HepG2 (cell line): Measurements from ENCODE around the gene MGMT. TPM values are rescaled to one million over a fixed set of nuclear protein-coding genes. Genes with fewer than 3 reads are reported as not detected.

Source experiments
- AGO1 ChIP-seq: fragments of 200-400 bp; formaldehyde crosslinking; IDR thresholded peaks from 2 replicates; pipeline ENCODE4 v1.6.1; 2017; ENCODE audit warnings: mild to moderate bottlenecking, low read depth, low read length, moderate library complexity; ENCODE audit not compliant: poor library complexity, severe bottlenecking
- CAMTA2 ChIP-seq: sonication (generic); formaldehyde crosslinking; IDR thresholded peaks from 2 replicates; pipeline ENCODE4 v1.4.0; 2020; ENCODE audit warnings: mild to moderate bottlenecking, missing genetic modification reagents, borderline replicate concordance
- CHD4 ChIP-seq: fragments of 200-600 bp; sonication (generic); IDR thresholded peaks from 2 replicates; pipeline ENCODE4 v1.7.0; 2017; ENCODE audit warnings: mild to moderate bottlenecking, low read length, borderline replicate concordance
- FOSL1 ChIP-seq: sonication (generic); formaldehyde crosslinking; IDR thresholded peaks from 2 replicates; pipeline ENCODE4 v1.9.0; 2021; ENCODE audit warnings: missing genetic modification reagents, borderline replicate concordance
- FOXO1 ChIP-seq: sonication (generic); formaldehyde crosslinking; IDR thresholded peaks from 2 replicates; pipeline ENCODE4 v1.4.0; 2020; ENCODE audit warnings: missing genetic modification reagents
- HNF4A ChIP-seq: sonication (generic); formaldehyde crosslinking; IDR thresholded peaks from 2 replicates; pipeline ENCODE4 v1.4.0; 2020; ENCODE audit warnings: missing genetic modification reagents
- IRF2 ChIP-seq: IDR thresholded peaks from 2 replicates; pipeline ENCODE4 v1.6.1; 2018; ENCODE audit warnings: missing genetic modification reagents, missing compliant biosample characterization
- JUND ChIP-seq: sonication (generic); formaldehyde crosslinking; IDR thresholded peaks from 2 replicates; pipeline ENCODE4 v1.8.0; 2022; ENCODE audit warnings: mild to moderate bottlenecking, missing genetic modification reagents
- KDM4B ChIP-seq: sonication (generic); formaldehyde crosslinking; IDR thresholded peaks from 2 replicates; pipeline ENCODE4 v1.4.0; 2020; ENCODE audit warnings: missing genetic modification reagents
- KLF12 ChIP-seq: sonication (generic); formaldehyde crosslinking; IDR thresholded peaks from 2 replicates; pipeline ENCODE4 v1.4.0; 2020; ENCODE audit warnings: missing genetic modification reagents, borderline replicate concordance
- MAZ ChIP-seq, 2 experiments: sonication (generic) in 1 of 2; formaldehyde crosslinking in 1 of 2; IDR thresholded peaks; 2 replicates each; pipeline versions ENCODE4 v1.5.0 to v1.6.1; 2012 to 2020; ENCODE audit warnings: low read depth in 2 of 2, mild to moderate bottlenecking in 2 of 2, borderline replicate concordance in 1 of 2, improper control_type of control experiment in 1 of 2, low read length in 1 of 2, missing genetic modification reagents in 1 of 2, moderate library complexity in 1 of 2
- MTF2 ChIP-seq: sonication (generic); formaldehyde crosslinking; IDR thresholded peaks from 2 replicates; pipeline ENCODE4 v1.5.0; 2020; ENCODE audit warnings: missing genetic modification reagents, borderline replicate concordance
- NBN ChIP-seq: fragments of 450-650 bp; conservative IDR thresholded peaks from 2 replicates; pipeline ENCODE4 v1.6.1; 2017
- NCOA5 ChIP-seq: sonication (generic); formaldehyde crosslinking; IDR thresholded peaks from 2 replicates; pipeline ENCODE4 v1.4.0; 2020; ENCODE audit warnings: missing genetic modification reagents
- NFRKB ChIP-seq: fragments of 450-650 bp; IDR thresholded peaks from 2 replicates; pipeline ENCODE4 v1.6.1; 2017
- NR2F6 ChIP-seq, 2 experiments: IDR thresholded peaks; 2 replicates each; pipeline ENCODE4 v1.6.1; 2016; ENCODE audit warnings: antibody characterized with exemption in 1 of 2, mild to moderate bottlenecking in 1 of 2
- SKI ChIP-seq: fragments of 450-650 bp; IDR thresholded peaks from one replicate; pipeline ENCODE4 v1.6.1; 2018; ENCODE audit warnings: mild to moderate bottlenecking; ENCODE audit not compliant: partially characterized antibody
- TARDBP ChIP-seq: sonication (generic); formaldehyde crosslinking; IDR thresholded peaks from 2 replicates; pipeline ENCODE4 v1.8.0; 2022; ENCODE audit warnings: mild to moderate bottlenecking, missing genetic modification reagents
- TP53 ChIP-seq: sonication (generic); formaldehyde crosslinking; conservative IDR thresholded peaks from 2 replicates; pipeline ENCODE4 v1.4.0; 2020; ENCODE audit warnings: missing genetic modification reagents
- WIZ ChIP-seq: sonication (generic); formaldehyde crosslinking; IDR thresholded peaks from 2 replicates; pipeline ENCODE4 v1.5.1; 2020; ENCODE audit warnings: mild to moderate bottlenecking, missing genetic modification reagents
- ZFP1 ChIP-seq: IDR thresholded peaks from 2 replicates; pipeline ENCODE4 v1.6.1; 2016
- ZFYVE20 ChIP-seq: sonication (generic); formaldehyde crosslinking; IDR thresholded peaks from 2 replicates; pipeline ENCODE4 v1.8.0; 2023; ENCODE audit warnings: low read depth, mild to moderate bottlenecking, moderate library complexity, missing genetic modification reagents, borderline replicate concordance
- ZNF136 ChIP-seq: sonication (generic); formaldehyde crosslinking; IDR thresholded peaks from 2 replicates; pipeline ENCODE4 v1.8.1; 2022; ENCODE audit warnings: low read depth, mild to moderate bottlenecking, moderate library complexity, missing genetic modification reagents
- ZNF274 ChIP-seq: sonication (generic); formaldehyde crosslinking; IDR thresholded peaks from 2 replicates; pipeline ENCODE4 v1.5.1; 2020; ENCODE audit warnings: mild to moderate bottlenecking, missing genetic modification reagents
- ZNF331 ChIP-seq: sonication (generic); formaldehyde crosslinking; IDR thresholded peaks from 2 replicates; pipeline ENCODE4 v1.4.0; 2020; ENCODE audit warnings: missing genetic modification reagents
- ZNF441 ChIP-seq: sonication (generic); formaldehyde crosslinking; IDR thresholded peaks from 2 replicates; pipeline ENCODE4 v1.7.0; 2021; ENCODE audit warnings: missing genetic modification reagents, borderline replicate concordance
- ZNF569 ChIP-seq: sonication (generic); formaldehyde crosslinking; IDR thresholded peaks from 2 replicates; pipeline ENCODE4 v1.5.0; 2020; ENCODE audit warnings: mild to moderate bottlenecking, missing genetic modification reagents, moderate library complexity, borderline replicate concordance
- polyA plus RNA-seq, 8 experiments: library from polyadenylated mRNA; depleted of rRNA in 3 of 8; stranded (reverse) in 7 of 8; unstranded in 1 of 8; fragments of >200 nt; fragmentation: Illumina TruSeq in 4 of 8; extraction: Trizol in 4 of 8; gene quantifications; 2 replicates each; pipeline versions ENCODE4 v1.2.1 to v1.2.3, GENCODE V29; 2011 to 2016; ENCODE audit warnings: low read depth in 4 of 8, missing spikeins in 1 of 8, mixed read lengths in 1 of 8; ENCODE audit not compliant: insufficient read depth in 1 of 8
- total RNA-seq, 5 experiments: library from RNA; depleted of rRNA; stranded (reverse); fragments of >200 nt; fragmentation: Illumina TruSeq; extraction: Trizol; gene quantifications; 2 replicates each; pipeline ENCODE4 v1.2.3, GENCODE V29; 2016; ENCODE audit warnings: low read depth in 1 of 5
- TF ChIP-seq, protein P1 (sequence below): IDR thresholded peaks from 2 replicates; pipeline ENCODE4 v1.6.1; 2016; ENCODE audit warnings: low read depth, borderline replicate concordance
- TF ChIP-seq, protein P2 (sequence below): sonication (generic); formaldehyde crosslinking; IDR thresholded peaks from 2 replicates; pipeline ENCODE4 v1.5.0; 2020; ENCODE audit warnings: missing genetic modification reagents
- TF ChIP-seq, protein P3 (sequence below): sonication (generic); formaldehyde crosslinking; IDR thresholded peaks from 2 replicates; pipeline ENCODE4 v1.8.1; 2023; ENCODE audit warnings: mild to moderate bottlenecking, moderate library complexity, missing genetic modification reagents
- TF ChIP-seq, protein P4 (sequence below): sonication (generic); formaldehyde crosslinking; IDR thresholded peaks from 2 replicates; pipeline ENCODE4 v1.8.1; 2023; ENCODE audit warnings: mild to moderate bottlenecking, missing genetic modification reagents, borderline replicate concordance

The MGMT gene
- total and polyA plus RNA-seq, 2 of the 13 experiments (the other 11 are each of a cell fraction or from before 2014, with no cell fraction given): 12.0 to 19.5 TPM

DNA sequence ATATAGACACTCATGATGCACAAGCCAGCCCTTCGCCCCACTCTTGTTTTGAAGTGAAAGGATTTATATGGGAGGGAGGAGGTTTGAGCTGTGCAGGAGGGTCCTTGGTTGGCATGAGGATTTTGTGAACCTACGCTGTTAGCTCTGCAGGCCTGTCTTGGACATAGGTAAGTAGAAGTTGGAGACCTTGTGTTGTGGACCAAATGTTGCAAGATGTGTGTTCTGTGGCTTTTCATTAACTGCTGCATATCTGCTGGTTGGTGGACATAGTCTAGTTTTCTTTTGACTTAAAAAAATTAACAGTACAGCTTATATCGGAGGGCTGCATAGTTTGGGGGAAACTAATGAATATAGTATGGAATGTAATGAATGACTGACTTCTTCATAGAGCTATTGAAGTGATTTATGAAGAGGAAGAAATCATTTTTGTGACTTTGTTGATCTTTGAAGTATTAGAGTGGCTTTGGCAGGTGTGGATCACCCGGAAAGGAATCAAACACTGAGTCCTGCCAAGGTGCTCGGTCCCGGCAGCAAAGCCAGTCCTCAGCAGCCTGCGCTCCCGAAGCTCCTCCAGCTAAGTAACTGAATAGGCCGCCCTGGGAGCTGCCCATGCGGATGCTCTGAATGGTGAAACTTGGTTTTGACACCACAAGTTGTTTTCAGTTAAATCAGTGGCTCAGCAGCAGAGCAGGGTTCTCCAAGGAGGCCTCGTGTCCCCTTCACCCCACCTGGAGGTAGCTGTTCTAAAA, 3.2 kb downstream of the MGMT start (continued):
- TF ChIP-seq HNF4A (CRISPR knock-in tag) (peak; percentile 58), JUND (no peak), MTF2 (CRISPR knock-in tag) (no peak), ZFP1 (CRISPR knock-in tag) (no peak), NBN (no peak), ZFYVE20 (CRISPR knock-in tag) (no peak), IRF2 (CRISPR knock-in tag) (no peak), SKI (no peak), NCOA5 (CRISPR knock-in tag) (no peak), ZNF441 (CRISPR knock-in tag) (no peak), ZNF569 (CRISPR knock-in tag) (no peak), WIZ (CRISPR knock-in tag) (no peak), KLF12 (no peak), KDM4B (no peak), NFRKB (no peak), AGO1 (no peak), TP53 (CRISPR knock-in tag) (no peak), ZNF331 (CRISPR knock-in tag) (0 out of 2 replicates have a peak, but pooled peaks have one; percentile 25), NR2F6 (IDR thresholded peaks at IDR 0.05) (no peak), NR2F6 (CRISPR knock-in tag; IDR thresholded peaks at IDR 0.05) (0 out of 2 replicates have a peak, but pooled peaks have one; percentile 5), ZNF136 (CRISPR knock-in tag) (no peak), FOXO1 (CRISPR knock-in tag) (peak; percentile 27; the same call in 1 of the 2 replicates), CHD4 (no peak; the same call in 1 of the 2 replicates), FOSL1 (no peak), TARDBP (CRISPR knock-in tag) (no peak), ZNF274 (no peak), CAMTA2 (CRISPR knock-in tag) (no peak), MAZ (IDR thresholded peaks at IDR 0.05; ENCODE audit: borderline replicate concordance, low read depth, low read length) (no peak), MAZ (CRISPR knock-in tag; IDR thresholded peaks at IDR 0.05; ENCODE audit: low read depth) (no peak)
- TF ChIP-seq, protein P1, sequence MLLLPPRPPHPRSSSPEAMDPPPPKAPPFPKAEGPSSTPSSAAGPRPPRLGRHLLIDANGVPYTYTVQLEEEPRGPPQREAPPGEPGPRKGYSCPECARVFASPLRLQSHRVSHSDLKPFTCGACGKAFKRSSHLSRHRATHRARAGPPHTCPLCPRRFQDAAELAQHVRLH (CRISPR knock-in tag): no peak
- TF ChIP-seq, protein P2, sequence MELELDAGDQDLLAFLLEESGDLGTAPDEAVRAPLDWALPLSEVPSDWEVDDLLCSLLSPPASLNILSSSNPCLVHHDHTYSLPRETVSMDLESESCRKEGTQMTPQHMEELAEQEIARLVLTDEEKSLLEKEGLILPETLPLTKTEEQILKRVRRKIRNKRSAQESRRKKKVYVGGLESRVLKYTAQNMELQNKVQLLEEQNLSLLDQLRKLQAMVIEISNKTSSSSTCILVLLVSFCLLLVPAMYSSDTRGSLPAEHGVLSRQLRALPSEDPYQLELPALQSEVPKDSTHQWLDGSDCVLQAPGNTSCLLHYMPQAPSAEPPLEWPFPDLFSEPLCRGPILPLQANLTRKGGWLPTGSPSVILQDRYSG: no peak
- TF ChIP-seq, protein P3, sequence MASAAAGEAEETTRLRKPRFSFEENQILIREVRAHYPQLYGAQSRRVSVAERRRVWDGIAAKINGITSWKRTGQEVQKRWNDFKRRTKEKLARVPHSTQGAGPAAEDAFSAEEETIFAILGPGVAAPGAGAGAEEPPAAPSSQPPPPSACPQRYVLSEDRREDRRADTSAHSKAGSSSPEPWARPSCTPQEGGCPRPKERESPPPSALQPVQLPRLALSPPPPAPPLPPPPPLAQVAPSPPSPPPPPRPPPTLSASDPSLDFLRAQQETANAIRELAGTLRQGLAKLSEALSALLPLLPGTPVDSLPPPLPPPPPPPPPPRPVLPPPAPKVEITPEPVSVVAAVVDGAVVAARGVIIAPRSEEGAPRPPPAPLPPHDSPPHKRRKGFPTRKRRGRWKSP: no peak
- TF ChIP-seq, protein P4, sequence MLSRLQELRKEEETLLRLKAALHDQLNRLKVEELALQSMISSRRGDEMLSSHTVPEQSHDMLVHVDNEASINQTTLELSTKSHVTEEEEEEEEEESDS: no peak
